ENCODE data around the gene SLC35B1.

The SLC35B1 gene

GRCh38 chr17:49670641-49671040 is 37.1 kb downstream of the SLC35B1 start:
- DNase-seq (ENCODE audit: low spot score) = no peak

GRCh38 chr17:49670002-49670401 is 37.8 kb downstream of the SLC35B1 start:
- no peak for DNase-seq (ENCODE audit: low spot score)

GRCh38 chr17:49667854-49668253 is 39.9 kb downstream of the SLC35B1 start:
- no peak for DNase-seq (ENCODE audit: low spot score)

- DNase-seq (ENCODE audit: low spot score) = no peak
These were observed 43.0 kb downstream of the SLC35B1 start for GRCh38 chr17:49664706-49665211.

- no peak for DNase-seq (ENCODE audit: low spot score)
These were observed 47.9 kb downstream of the SLC35B1 start for GRCh38 chr17:49659661-49660382.

GRCh38 chr17:49656247-49656646 is 51.5 kb downstream of the SLC35B1 start:
- no peak for DNase-seq (ENCODE audit: low spot score)
